Measurements from ENCODE around the gene IFT122.

GRCh38 chr3:129518038-129518561 is 78.1 kb downstream of the IFT122 start:
- no peak for TF ChIP-seq POLR2AphosphoS5 (IDR thresholded peaks at IDR 0.05; ENCODE audit: low read depth, low read length)
- TF ChIP-seq TAF1 (IDR thresholded peaks at IDR 0.05; ENCODE audit: low read depth, low read length), result no peak

Measured in GM12891 (cell line).